A549 (cell line): ENCODE results near the gene CSN2. TPM values are rescaled to one million over a fixed set of nuclear protein-coding genes. Genes with fewer than 3 reads are reported as not detected.

Experiments
- ATAC-seq, 2 experiments: fragments of 200-7000 bp in 1 of 2; fragments of >200 bp in 1 of 2; cut with Nextera tagmentation in 1 of 2; cut with Tn5 transposase in 1 of 2; 3 replicates each; pipeline versions ENCODE4 v1.8.0 to v1.9.1; 2018 to 2020; ENCODE audit warnings: mild to moderate bottlenecking in 1 of 2, moderate library complexity in 1 of 2
- CTCF ChIA-PET: fragments of 300-600 bp; sonication (Branson Sonifier 250); formaldehyde crosslinking; extraction: SDS; loops from one replicate; lab custom pipeline; 2021; ENCODE audit warnings: antibody characterized with exemption, inconsistent platforms; lab: Yijun Ruan, JAX
- POLR2A ChIA-PET: fragments of 350-600 bp; formaldehyde crosslinking; extraction: SDS; loops from one replicate; lab custom pipeline; 2021; ENCODE audit warnings: antibody characterized with exemption, inconsistent platforms; lab: Yijun Ruan, JAX
- DNase-seq, 2 experiments: peaks; one replicate each; pipeline versions ENCODE4 v3.0.0 to v3.0.0-alpha.2; 2011 to 2016; ENCODE audit warnings: low read depth in 1 of 2, low spot score in 1 of 2
- FAIRE-seq: peaks from 2 replicates; lab custom pipeline; 2011; peaks lifted over from hg19 to GRCh38; lab: Jason Lieb, UNC
- H3K27ac ChIP-seq, 2 experiments: fragments of >200 bp; sonication (Bioruptor Twin); formaldehyde crosslinking; 3 replicates each; pipeline ENCODE4 v1.5.1; 2016 to 2017
- H3K4me1 ChIP-seq: fragments of >200 bp; sonication (Bioruptor Twin); formaldehyde crosslinking; 3 replicates; pipeline ENCODE4 v1.6.1; 2016
- H3K4me2 ChIP-seq: fragments of >200 bp; sonication (Bioruptor Twin); formaldehyde crosslinking; 3 replicates; pipeline ENCODE4 v1.6.1; 2016
- H3K4me3 ChIP-seq: fragments of >200 bp; sonication (Bioruptor Twin); formaldehyde crosslinking; 3 replicates; pipeline ENCODE4 v1.5.1; 2016
- H3K9me3 ChIP-seq: fragments of >200 bp; sonication (Bioruptor Twin); formaldehyde crosslinking; 3 replicates; pipeline ENCODE4 v1.6.1; 2016
- BHLHE40 ChIP-seq: IDR thresholded peaks from 2 replicates; pipeline ENCODE4 v1.6.1; 2012; ENCODE audit warnings: low read depth, low read length, inconsistent platforms
- CBX8 ChIP-seq: fragments of 200-600 bp; sonication (generic); IDR thresholded peaks from 2 replicates; pipeline ENCODE4 v1.6.1; 2016
- CEBPB ChIP-seq, 2 experiments: fragments of >200 bp in 1 of 2; sonication (Bioruptor Twin) in 1 of 2; formaldehyde crosslinking in 1 of 2; IDR thresholded peaks; 2 replicates each; pipeline ENCODE4 v1.6.1; 2012 to 2016
- CHD4 ChIP-seq: fragments of 200-600 bp; sonication (generic); IDR thresholded peaks from 2 replicates; pipeline ENCODE4 v1.6.1; 2016; ENCODE audit warnings: antibody characterized with exemption, mild to moderate bottlenecking, borderline replicate concordance
- CTCF ChIP-seq: fragments of >200 bp; sonication (Bioruptor Twin); formaldehyde crosslinking; IDR thresholded peaks from 3 replicates; pipeline ENCODE4 v1.5.1; 2016
- EHF ChIP-seq: fragments of 250-450 bp; sonication (Bioruptor Pico); IDR thresholded peaks from 2 replicates; pipeline ENCODE4 v1.5.0; 2020; ENCODE audit warnings: mild to moderate bottlenecking
- ESRRA ChIP-seq: fragments of 150-350 bp; IDR thresholded peaks from 2 replicates; pipeline ENCODE4 v1.6.1; 2014; ENCODE audit warnings: mild to moderate bottlenecking, low read length, borderline replicate concordance
- FOSB ChIP-seq: fragments of 250-450 bp; sonication (Bioruptor Pico); IDR thresholded peaks from 2 replicates; pipeline ENCODE4 v1.5.0; 2020; ENCODE audit warnings: mild to moderate bottlenecking, moderate library complexity
- FOSL2 ChIP-seq, 2 experiments: fragments of 450-650 bp in 1 of 2; fragments of >200 bp in 1 of 2; sonication (Bioruptor Twin) in 1 of 2; formaldehyde crosslinking; IDR thresholded peaks; 2 replicates each; pipeline versions ENCODE4 v1.5.0 to v1.6.1; 2016 to 2020; ENCODE audit warnings: mild to moderate bottlenecking in 1 of 2, moderate library complexity in 1 of 2
- GATA3 ChIP-seq: IDR thresholded peaks from 2 replicates; pipeline ENCODE4 v1.6.1; 2012; ENCODE audit warnings: borderline replicate concordance
- HDAC2 ChIP-seq: fragments of 200-600 bp; sonication (generic); IDR thresholded peaks from 2 replicates; pipeline ENCODE4 v1.6.1; 2016
- HES2 ChIP-seq: fragments of >200 bp; sonication (Bioruptor Twin); formaldehyde crosslinking; IDR thresholded peaks from 2 replicates; pipeline ENCODE4 v1.6.1; 2016
- HOXB13 ChIP-seq: fragments of 250-450 bp; sonication (Bioruptor Pico); IDR thresholded peaks from 2 replicates; pipeline ENCODE4 v1.5.0; 2020; ENCODE audit warnings: low read depth, mild to moderate bottlenecking, moderate library complexity
- JUNB ChIP-seq: fragments of >200 bp; sonication (Bioruptor Twin); formaldehyde crosslinking; IDR thresholded peaks from 2 replicates; pipeline ENCODE4 v1.6.1; 2016
- KDM5A ChIP-seq: fragments of 200-600 bp; sonication (generic); IDR thresholded peaks from 2 replicates; pipeline ENCODE4 v1.6.1; 2016; ENCODE audit warnings: antibody characterized with exemption, mild to moderate bottlenecking
- MAZ ChIP-seq: fragments of 150-350 bp; IDR thresholded peaks from 2 replicates; pipeline ENCODE4 v1.6.1; 2014; ENCODE audit warnings: antibody characterized with exemption, low read depth, low read length, borderline replicate concordance
- MYC ChIP-seq: IDR thresholded peaks from 2 replicates; pipeline ENCODE4 v1.6.1; 2012; ENCODE audit warnings: mild to moderate bottlenecking, inconsistent platforms, low read length, improper control_type of control experiment, borderline replicate concordance
- NFE2L2 ChIP-seq: fragments of 150-350 bp; conservative IDR thresholded peaks from 2 replicates; pipeline ENCODE4 v1.6.1; 2014; ENCODE audit warnings: low read length
- PBX3 ChIP-seq: IDR thresholded peaks from 2 replicates; pipeline ENCODE4 v1.6.1; 2012
- PHF8 ChIP-seq: fragments of 200-600 bp; sonication (generic); IDR thresholded peaks from 2 replicates; pipeline ENCODE4 v1.6.1; 2016; ENCODE audit warnings: low read depth, mild to moderate bottlenecking, antibody characterized with exemption, moderate library complexity, borderline replicate concordance
- POLR2A ChIP-seq: IDR thresholded peaks from 2 replicates; pipeline ENCODE4 v1.6.1; 2012; ENCODE audit warnings: mild to moderate bottlenecking, low read length
- POLR2AphosphoS2 ChIP-seq: conservative IDR thresholded peaks from 2 replicates; pipeline ENCODE4 v1.6.1; 2012; ENCODE audit warnings: low read length, improper control_type of control experiment, inconsistent platforms
- RCOR1 ChIP-seq: fragments of 150-350 bp; IDR thresholded peaks from 2 replicates; pipeline ENCODE4 v1.6.1; 2014; ENCODE audit warnings: antibody characterized with exemption, low read length, low read depth
- TFCP2L1 ChIP-seq: fragments of 250-450 bp; sonication (Bioruptor Pico); IDR thresholded peaks from 2 replicates; pipeline ENCODE4 v1.5.0; 2021; ENCODE audit warnings: mild to moderate bottlenecking
- TP53 ChIP-seq: fragments of 250-450 bp; sonication (Bioruptor Pico); IDR thresholded peaks from 2 replicates; pipeline ENCODE4 v1.5.0; 2021; ENCODE audit warnings: mild to moderate bottlenecking, moderate library complexity
- ZFP36 ChIP-seq: fragments of 450-650 bp; IDR thresholded peaks from 2 replicates; pipeline ENCODE4 v1.6.1; 2014; ENCODE audit warnings: borderline replicate concordance; ENCODE audit not compliant: partially characterized antibody
- ZNF302 ChIP-seq: fragments of 250-450 bp; sonication (Bioruptor Pico); IDR thresholded peaks from 2 replicates; pipeline ENCODE4 v1.9.0; 2021; ENCODE audit warnings: inconsistent platforms, mild to moderate bottlenecking, moderate library complexity
- ZSCAN20 ChIP-seq: fragments of 250-450 bp; sonication (Bioruptor Pico); IDR thresholded peaks from 2 replicates; pipeline ENCODE4 v1.8.0; 2022; ENCODE audit warnings: mild to moderate bottlenecking, moderate library complexity
- WGBS: methylation state at CpG from one replicate; pipeline ENCODE4 v1.1.6; 2017; ENCODE audit errors: missing lambda C conversion rate; 5-methylcytosine and 5-hydroxymethylcytosine counted together
- polyA minus RNA-seq: library from RNA; depleted of rRNA, polyadenylated mRNA; stranded (reverse); fragments of >200 nt; gene quantifications from 2 replicates; pipeline ENCODE4 v1.2.3, GENCODE V29; 2011; rRNA and poly(A)+ RNA removed
- polyA plus RNA-seq, 4 experiments: library from polyadenylated mRNA; depleted of rRNA in 3 of 4; stranded (reverse); fragments of >200 nt; fragmentation: RNase III in 1 of 4; extraction: RNeasy Plus Mini Kit Qiagen cat#74134 plus additional on column Dnase treatment in 1 of 4; gene quantifications; 2 replicates in 3 of 4; 3 replicates in 1 of 4; pipeline ENCODE4 v1.2.3, GENCODE V29; 2011 to 2017
- TF ChIP-seq, protein P1 (sequence below): fragments of >200 bp; sonication (Bioruptor Twin); formaldehyde crosslinking; IDR thresholded peaks from 3 replicates; pipeline ENCODE4 v1.6.1; 2016
- TF ChIP-seq, protein P2 (sequence below): fragments of 450-650 bp; IDR thresholded peaks from 2 replicates; pipeline ENCODE4 v1.6.1; 2014; ENCODE audit warnings: antibody characterized with exemption
- TF ChIP-seq, protein P3 (sequence below): fragments of 150-350 bp; IDR thresholded peaks from 2 replicates; pipeline ENCODE4 v1.6.1; 2014; ENCODE audit warnings: low read depth, mild to moderate bottlenecking, low read length

The CSN2 gene, protein sequence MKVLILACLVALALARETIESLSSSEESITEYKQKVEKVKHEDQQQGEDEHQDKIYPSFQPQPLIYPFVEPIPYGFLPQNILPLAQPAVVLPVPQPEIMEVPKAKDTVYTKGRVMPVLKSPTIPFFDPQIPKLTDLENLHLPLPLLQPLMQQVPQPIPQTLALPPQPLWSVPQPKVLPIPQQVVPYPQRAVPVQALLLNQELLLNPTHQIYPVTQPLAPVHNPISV
- polyA plus RNA-seq (2011; rRNA removed) (not detected in 2 replicates), polyA plus RNA-seq (2017; fragmentation: RNase III; extraction: RNeasy Plus Mini Kit Qiagen cat#74134 plus additional on column Dnase treatment) (not detected in 3 replicates), polyA minus RNA-seq (not detected in 2 replicates)
- not detected in 2 replicates for polyA plus RNA-seq (2012; cell fraction: cytosol; rRNA removed)
- not detected in 2 replicates for polyA plus RNA-seq (2012; cell fraction: nucleus; rRNA removed)

- WGBS, result 49% methylated on average over 2 of the region's 2 CpGs
- TF ChIP-seq ESRRA (no peak), ZSCAN20 (no peak), ZNF302 (CRISPR knock-in tag) (no peak), MAZ (no peak), KDM5A (no peak), CHD4 (no peak), HDAC2 (no peak), PHF8 (no peak), TFCP2L1 (CRISPR knock-in tag) (no peak), EHF (CRISPR knock-in tag) (no peak), MYC (no peak), CBX8 (no peak), CEBPB (IDR thresholded peaks at IDR 0.05) (no peak), POLR2A (no peak), TP53 (CRISPR knock-in tag) (no peak), RCOR1 (no peak), ZFP36 (no peak), HES2 (no peak)
- TF ChIP-seq, protein P1, sequence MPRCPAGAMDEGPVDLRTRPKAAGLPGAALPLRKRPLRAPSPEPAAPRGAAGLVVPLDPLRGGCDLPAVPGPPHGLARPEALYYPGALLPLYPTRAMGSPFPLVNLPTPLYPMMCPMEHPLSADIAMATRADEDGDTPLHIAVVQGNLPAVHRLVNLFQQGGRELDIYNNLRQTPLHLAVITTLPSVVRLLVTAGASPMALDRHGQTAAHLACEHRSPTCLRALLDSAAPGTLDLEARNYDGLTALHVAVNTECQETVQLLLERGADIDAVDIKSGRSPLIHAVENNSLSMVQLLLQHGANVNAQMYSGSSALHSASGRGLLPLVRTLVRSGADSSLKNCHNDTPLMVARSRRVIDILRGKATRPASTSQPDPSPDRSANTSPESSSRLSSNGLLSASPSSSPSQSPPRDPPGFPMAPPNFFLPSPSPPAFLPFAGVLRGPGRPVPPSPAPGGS, result no peak
- TF ChIP-seq, protein P2, sequence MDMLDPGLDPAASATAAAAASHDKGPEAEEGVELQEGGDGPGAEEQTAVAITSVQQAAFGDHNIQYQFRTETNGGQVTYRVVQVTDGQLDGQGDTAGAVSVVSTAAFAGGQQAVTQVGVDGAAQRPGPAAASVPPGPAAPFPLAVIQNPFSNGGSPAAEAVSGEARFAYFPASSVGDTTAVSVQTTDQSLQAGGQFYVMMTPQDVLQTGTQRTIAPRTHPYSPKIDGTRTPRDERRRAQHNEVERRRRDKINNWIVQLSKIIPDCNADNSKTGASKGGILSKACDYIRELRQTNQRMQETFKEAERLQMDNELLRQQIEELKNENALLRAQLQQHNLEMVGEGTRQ, result no peak
- FAIRE-seq (no peak), DNase-seq (no peak), ATAC-seq (no peak)
- Histone ChIP-seq H3K4me2 (no peak within 1 kb of the TSS), H3K4me1 (no peaks in the 10 kb centered on the region), H3K9me3 (no peaks in the 10 kb centered on the region), H3K4me3 (no peak within 1 kb of the TSS), H3K27ac (no peak within 1 kb of the TSS)
- ChIA-PET POLR2A (no interaction called here), CTCF (no interaction called here)
Measured at GRCh38 chr4:69965628-69966027, at the start of gene CSN2. CSN2 (minus strand) TSS chr4:69965728; CDS start chr4:69960995, 4,733 bp downstream.

DNA sequence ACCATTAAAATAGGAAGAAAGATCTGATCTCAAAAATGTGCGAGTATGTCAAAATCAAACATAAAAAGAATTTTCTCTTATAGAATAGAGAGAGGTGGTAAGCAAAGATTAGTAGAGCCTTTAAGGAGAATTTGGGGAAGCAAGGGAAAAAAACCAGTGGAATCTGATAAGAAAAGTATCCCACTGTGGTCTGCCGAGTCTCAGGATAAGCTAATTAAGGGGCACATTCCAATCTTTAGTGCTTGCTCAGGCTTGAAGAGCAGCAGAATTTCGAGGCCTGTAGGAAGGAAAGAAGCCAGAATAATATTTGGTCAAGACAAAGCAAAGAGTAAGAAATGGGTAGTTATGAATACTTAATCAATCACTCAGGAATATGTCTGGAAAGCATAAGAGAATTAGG lies 43.2 kb upstream of the CSN2 start:
- H3K4me1 ChIP-seq, result no peaks in the 10 kb centered on the region
- H3K27ac ChIP-seq, result no peak overlapping the region
- no peak overlapping the region for H3K4me2 ChIP-seq
- FAIRE-seq (no peak), DNase-seq (no peak), ATAC-seq (no peak)
- no peaks in the 10 kb centered on the region for H3K9me3 ChIP-seq
- TF ChIP-seq PBX3 (no peak), NFE2L2 (no peak), TFCP2L1 (CRISPR knock-in tag) (no peak), FOSL2 (IDR thresholded peaks at IDR 0.05) (no peak), FOSL2 (CRISPR knock-in tag; IDR thresholded peaks at IDR 0.05) (no peak), CTCF (no peak), CEBPB (IDR thresholded peaks at IDR 0.05) (no peak), FOSB (CRISPR knock-in tag) (no peak), MYC (no peak), HOXB13 (no peak), ZSCAN20 (no peak), JUNB (no peak), GATA3 (no peak), BHLHE40 (no peak), POLR2AphosphoS2 (no peak)
- TF ChIP-seq, protein P3, sequence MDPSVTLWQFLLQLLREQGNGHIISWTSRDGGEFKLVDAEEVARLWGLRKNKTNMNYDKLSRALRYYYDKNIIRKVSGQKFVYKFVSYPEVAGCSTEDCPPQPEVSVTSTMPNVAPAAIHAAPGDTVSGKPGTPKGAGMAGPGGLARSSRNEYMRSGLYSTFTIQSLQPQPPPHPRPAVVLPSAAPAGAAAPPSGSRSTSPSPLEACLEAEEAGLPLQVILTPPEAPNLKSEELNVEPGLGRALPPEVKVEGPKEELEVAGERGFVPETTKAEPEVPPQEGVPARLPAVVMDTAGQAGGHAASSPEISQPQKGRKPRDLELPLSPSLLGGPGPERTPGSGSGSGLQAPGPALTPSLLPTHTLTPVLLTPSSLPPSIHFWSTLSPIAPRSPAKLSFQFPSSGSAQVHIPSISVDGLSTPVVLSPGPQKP, result no peak
- WGBS, result 28% methylated on average over 3 of the region's 3 CpGs
- POLR2A ChIA-PET, result no interaction called here
- no peak overlapping the region for H3K4me3 ChIP-seq
- CTCF ChIA-PET, result no interaction called here
